Stimulated activated CD4-positive, alpha-beta T cell treated with anti-CD3 and anti-CD28 coated beads, TNF-alpha, amount 100 ng/mL, for 24 hours (primary cell): ENCODE data around the gene BARHL2.

Source experiments
- DNase-seq, 3 experiments: peaks; one replicate each; pipeline ENCODE4 v3.0.0-alpha.2; 2020; ENCODE audit warnings: low read depth in 3 of 3

BARHL2 gene

GRCh38 chr1:90724926-90725656 lies 8.0 kb upstream of the BARHL2 start:
- no peak for DNase-seq

GRCh38 chr1:90724361-90724760 lies 7.3 kb upstream of the BARHL2 start:
- DNase-seq, result no peak

- DNase-seq, result no peak
Measured at GRCh38 chr1:90723590-90724108, 6.5 kb upstream of the BARHL2 start.

GRCh38 chr1:90722874-90723589 lies 5.9 kb upstream of the BARHL2 start:
- DNase-seq, result no peak

GRCh38 chr1:90721210-90722194 lies 4.4 kb upstream of the BARHL2 start:
- DNase-seq, result peak in 2 of 3 experiments; percentile 12 to 44

- DNase-seq, result no peak
Measured at GRCh38 chr1:90720145-90720636, 3.1 kb upstream of the BARHL2 start.

- no peak for DNase-seq
Measured at GRCh38 chr1:90719330-90720144, 2.4 kb upstream of the BARHL2 start.

- DNase-seq, result no peak
Measured at GRCh38 chr1:90718411-90719329, 1.6 kb upstream of the BARHL2 start.

GRCh38 chr1:90717665-90718410 lies 736 bp upstream of the BARHL2 start:
- no peak for DNase-seq

- DNase-seq, result no peak
Measured at GRCh38 chr1:90717356-90717664, 208 bp upstream of the BARHL2 start.

- DNase-seq, result no peak
Measured at GRCh38 chr1:90716243-90716551, 905 bp downstream of the BARHL2 start.

- DNase-seq, result no peak
Measured at GRCh38 chr1:90715309-90715708, 1.8 kb downstream of the BARHL2 start.

GRCh38 chr1:90714521-90714951 lies 2.6 kb downstream of the BARHL2 start:
- DNase-seq, result no peak

- no peak for DNase-seq
Measured at GRCh38 chr1:90713741-90714509, 3.2 kb downstream of the BARHL2 start.

GRCh38 chr1:90712915-90713730 lies 4.0 kb downstream of the BARHL2 start:
- no peak for DNase-seq

GRCh38 chr1:90712153-90712856 lies 4.8 kb downstream of the BARHL2 start:
- DNase-seq, result no peak

GRCh38 chr1:90711696-90712095 lies 5.4 kb downstream of the BARHL2 start:
- DNase-seq, result no peak
